ENCODE data around the gene GRK6.

GRK6 gene

GRCh38 chr5:177445917-177446199 lies 19.4 kb downstream of the GRK6 start:
- H3K36me3 ChIP-seq (ENCODE audit: insufficient read depth, low read length), result no peaks in the 10 kb centered on the region
- peaks cover 18% of the 10 kb centered on the region for H3K4me1 ChIP-seq (ENCODE audit: insufficient read depth, low read length)

GRCh38 chr5:177446200-177447065 lies 20.0 kb downstream of the GRK6 start, which contains the start of gene PRR7:
Gene PRR7 (plus strand): TSS chr5:177446814. CDS start chr5:177455068, 8,254 bp downstream.
- H3K9me3 ChIP-seq (ENCODE audit: control insufficient read depth, insufficient read depth, low read length), result no peaks in the 10 kb centered on the region
- H3K4me1 ChIP-seq (ENCODE audit: insufficient read depth, low read length), result peaks cover 18% of the 10 kb centered on the region
- H3K9ac ChIP-seq (ENCODE audit: low read depth, low read length), result peak within 1 kb of the TSS; percentile 67
- H3K36me3 ChIP-seq (ENCODE audit: insufficient read depth, low read length), result no peaks in the 10 kb centered on the region

More at GRCh38 chr5:177445917-177446199, 19.4 kb downstream of the GRK6 start:
- no peaks in the 10 kb centered on the region for H3K9me3 ChIP-seq (ENCODE audit: control insufficient read depth, insufficient read depth, low read length)
- H3K9ac ChIP-seq (ENCODE audit: low read depth, low read length), result peak overlapping the region; percentile 67

DNA sequence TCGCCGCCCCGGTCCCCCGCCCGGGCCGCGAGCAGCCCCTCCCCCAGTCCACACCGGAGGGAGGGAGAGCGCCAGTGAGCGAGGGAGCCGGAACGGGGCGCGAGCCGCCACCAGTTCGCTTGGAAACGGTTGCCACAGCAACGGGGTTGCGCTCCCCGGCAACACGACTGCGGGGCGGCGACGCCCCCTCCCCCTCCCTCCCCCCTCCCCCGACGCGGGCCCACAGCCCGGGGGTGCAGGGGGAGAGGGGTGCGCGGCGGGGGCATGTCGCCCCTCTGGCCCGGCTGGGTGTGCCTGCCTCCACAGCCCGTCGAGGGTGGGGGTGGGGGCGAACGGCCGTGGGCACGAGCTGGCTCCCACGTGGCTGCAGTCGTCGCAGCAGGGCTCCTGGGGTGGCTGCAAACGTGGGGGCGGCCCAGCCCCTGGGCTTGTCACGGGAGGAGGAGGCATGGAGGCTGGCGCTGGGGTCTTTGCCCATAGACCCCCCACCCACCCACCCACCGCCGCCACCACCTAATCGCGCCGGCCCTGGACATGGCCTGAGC lies 20.7 kb downstream of the GRK6 start:
- no peaks in the 10 kb centered on the region for H3K36me3 ChIP-seq (ENCODE audit: insufficient read depth, low read length)
- peaks cover 18% of the 10 kb centered on the region for H3K4me1 ChIP-seq (ENCODE audit: insufficient read depth, low read length)
- H3K9me3 ChIP-seq (ENCODE audit: control insufficient read depth, insufficient read depth, low read length), result no peaks in the 10 kb centered on the region
- peak overlapping the region; percentile 67; the same call in 1 of the 2 replicates for H3K9ac ChIP-seq (ENCODE audit: low read depth, low read length)

DNA sequence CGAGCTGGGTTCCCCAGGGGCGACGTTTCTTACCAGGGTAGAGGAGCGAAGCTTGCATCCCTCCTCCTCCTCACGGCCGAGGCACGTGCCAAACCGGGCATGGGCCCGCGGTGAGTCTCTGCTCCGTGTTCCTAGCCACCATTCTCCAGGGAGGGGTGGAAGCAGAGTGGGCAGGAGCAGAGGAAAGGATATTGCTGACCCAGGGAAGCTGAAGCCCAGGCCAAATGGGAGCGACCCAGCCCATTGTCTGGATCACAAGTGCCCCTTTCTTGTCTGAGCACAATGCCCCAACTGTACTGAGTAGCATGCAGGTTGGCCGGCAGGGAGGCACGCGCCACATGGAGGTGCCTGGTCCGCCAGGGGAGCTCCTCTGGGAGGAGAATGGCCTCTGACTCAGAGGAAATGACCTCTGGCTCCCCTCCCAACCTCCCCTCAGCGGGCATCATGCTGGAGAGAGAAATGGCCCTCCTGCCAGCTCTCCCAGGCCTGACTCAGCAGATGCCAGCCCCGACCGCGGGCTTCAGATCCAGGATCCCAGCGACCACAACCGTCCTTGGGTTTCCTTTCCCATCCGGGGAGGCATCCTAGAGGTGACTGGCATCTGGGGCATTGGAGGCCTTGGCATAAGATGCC lies 21.3 kb downstream of the GRK6 start:
- H3K9ac ChIP-seq (ENCODE audit: low read depth, low read length), result peak overlapping the region; percentile 19
- no peaks in the 10 kb centered on the region for H3K36me3 ChIP-seq (ENCODE audit: insufficient read depth, low read length)
- no peaks in the 10 kb centered on the region for H3K9me3 ChIP-seq (ENCODE audit: control insufficient read depth, insufficient read depth, low read length)
- peaks cover 24% of the 10 kb centered on the region for H3K4me1 ChIP-seq (ENCODE audit: insufficient read depth, low read length)

GRCh38 chr5:177448244-177448950 lies 21.9 kb downstream of the GRK6 start:
- Histone ChIP-seq H3K4me1 (ENCODE audit: insufficient read depth, low read length) (peaks cover 29% of the 10 kb centered on the region), H3K36me3 (ENCODE audit: insufficient read depth, low read length) (no peaks in the 10 kb centered on the region), H3K9ac (ENCODE audit: low read depth, low read length) (peak overlapping the region; percentile 19; the same call in 1 of the 2 replicates), H3K9me3 (ENCODE audit: control insufficient read depth, insufficient read depth, low read length) (no peaks in the 10 kb centered on the region)

GRCh38 chr5:177449140-177450061 lies 22.9 kb downstream of the GRK6 start:
- no peak overlapping the region for H3K9ac ChIP-seq (ENCODE audit: low read depth, low read length)
- H3K9me3 ChIP-seq (ENCODE audit: control insufficient read depth, insufficient read depth, low read length), result no peaks in the 10 kb centered on the region
- H3K36me3 ChIP-seq (ENCODE audit: insufficient read depth, low read length), result no peaks in the 10 kb centered on the region
- H3K4me1 ChIP-seq (ENCODE audit: insufficient read depth, low read length), result peaks cover 27% of the 10 kb centered on the region

DNA sequence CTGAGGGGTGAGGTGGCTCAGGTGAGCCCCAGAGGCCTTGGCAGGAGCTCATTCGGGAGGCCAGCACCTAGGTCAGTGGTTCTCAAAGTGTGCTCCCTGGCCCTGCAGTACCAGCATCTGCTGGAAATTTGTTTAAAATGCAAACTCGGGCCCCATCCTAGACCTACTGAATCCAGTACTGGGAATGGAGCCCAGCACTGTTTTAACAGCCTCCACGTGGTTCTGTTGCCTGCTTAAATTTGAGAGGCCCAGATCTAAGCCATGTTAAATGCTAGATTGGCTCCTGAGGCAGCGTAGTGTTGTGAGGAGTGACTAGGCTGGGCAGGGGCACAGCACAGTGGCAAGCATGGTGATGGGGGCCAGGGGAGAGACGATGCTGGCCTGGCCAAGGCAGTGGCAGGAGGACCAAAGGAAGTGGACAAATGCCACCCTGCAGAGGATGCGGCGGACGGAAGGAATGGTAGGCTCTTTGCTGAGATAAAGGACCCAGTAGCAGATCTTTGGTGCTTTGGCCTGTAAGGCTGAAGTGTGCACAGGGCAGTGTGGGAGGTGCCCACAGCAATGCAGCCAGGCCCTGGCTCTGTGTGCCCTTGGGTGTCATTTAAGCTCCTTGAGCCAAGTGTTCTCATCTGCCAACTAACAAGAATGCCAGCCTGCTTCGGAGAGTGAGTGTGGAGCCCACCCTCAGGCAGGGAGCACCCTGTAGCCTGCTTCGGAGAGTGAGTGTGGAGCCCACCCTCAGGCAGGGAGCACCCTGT lies 24.4 kb downstream of the GRK6 start:
- no peaks in the 10 kb centered on the region for H3K9me3 ChIP-seq (ENCODE audit: control insufficient read depth, insufficient read depth, low read length)
- H3K36me3 ChIP-seq (ENCODE audit: insufficient read depth, low read length), result no peaks in the 10 kb centered on the region
- H3K4me1 ChIP-seq (ENCODE audit: insufficient read depth, low read length), result peaks cover 17% of the 10 kb centered on the region
- H3K9ac ChIP-seq (ENCODE audit: low read depth, low read length), result no peak overlapping the region

- no peaks in the 10 kb centered on the region for H3K9me3 ChIP-seq (ENCODE audit: control insufficient read depth, insufficient read depth, low read length)
- H3K36me3 ChIP-seq (ENCODE audit: insufficient read depth, low read length), result no peaks in the 10 kb centered on the region
- H3K9ac ChIP-seq (ENCODE audit: low read depth, low read length), result no peak overlapping the region
- peaks cover 21% of the 10 kb centered on the region for H3K4me1 ChIP-seq (ENCODE audit: insufficient read depth, low read length)
These were observed 26.5 kb downstream of the GRK6 start for GRCh38 chr5:177452688-177453638.

GRCh38 chr5:177453852-177454396 lies 27.4 kb downstream of the GRK6 start:
- H3K9ac ChIP-seq (ENCODE audit: low read depth, low read length), result peak overlapping the region; percentile 62
- H3K4me1 ChIP-seq (ENCODE audit: insufficient read depth, low read length), result peaks cover 20% of the 10 kb centered on the region

DNA sequence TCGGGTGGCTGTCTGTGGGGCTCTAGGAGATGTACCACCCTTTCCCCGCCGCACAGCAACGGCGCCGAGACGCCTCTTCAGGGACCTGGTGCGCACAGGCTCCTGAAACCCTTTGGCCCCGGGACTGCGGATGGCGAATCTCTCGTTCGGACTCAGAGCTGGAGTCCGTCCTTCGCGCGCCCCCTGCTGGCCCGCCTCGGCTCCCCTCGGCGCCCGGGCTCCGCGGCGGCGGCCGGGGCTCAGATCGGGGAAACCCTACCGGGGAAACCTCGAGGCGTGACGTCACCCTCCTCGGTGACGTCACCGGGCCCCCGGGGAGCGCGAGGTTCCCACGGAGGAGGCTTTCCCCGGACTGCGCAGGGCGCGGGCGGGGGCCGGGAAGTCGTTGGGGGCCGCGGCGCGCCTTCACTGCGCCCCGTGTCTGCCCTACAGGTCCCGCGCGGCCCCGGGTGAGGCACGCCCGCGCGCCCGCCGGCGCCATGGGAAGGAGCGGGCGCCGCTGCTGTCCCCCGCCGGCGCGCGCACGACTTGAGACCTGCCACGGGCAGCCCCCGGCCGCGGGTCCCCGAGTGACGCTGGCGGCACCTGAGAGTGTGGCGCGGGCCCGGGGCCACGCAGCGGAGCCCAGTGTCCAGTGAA lies 28.0 kb downstream of the GRK6 start:
- no peaks in the 10 kb centered on the region for H3K36me3 ChIP-seq (ENCODE audit: insufficient read depth, low read length)
- no peaks in the 10 kb centered on the region for H3K9me3 ChIP-seq (ENCODE audit: control insufficient read depth, insufficient read depth, low read length)
- H3K4me1 ChIP-seq (ENCODE audit: insufficient read depth, low read length), result peaks cover 17% of the 10 kb centered on the region
- H3K9ac ChIP-seq (ENCODE audit: low read depth, low read length), result peak overlapping the region; percentile 62

More at GRCh38 chr5:177453852-177454396, 27.4 kb downstream of the GRK6 start:
- H3K36me3 ChIP-seq (ENCODE audit: insufficient read depth, low read length), result no peaks in the 10 kb centered on the region
- H3K9me3 ChIP-seq (ENCODE audit: control insufficient read depth, insufficient read depth, low read length), result no peaks in the 10 kb centered on the region

DNA sequence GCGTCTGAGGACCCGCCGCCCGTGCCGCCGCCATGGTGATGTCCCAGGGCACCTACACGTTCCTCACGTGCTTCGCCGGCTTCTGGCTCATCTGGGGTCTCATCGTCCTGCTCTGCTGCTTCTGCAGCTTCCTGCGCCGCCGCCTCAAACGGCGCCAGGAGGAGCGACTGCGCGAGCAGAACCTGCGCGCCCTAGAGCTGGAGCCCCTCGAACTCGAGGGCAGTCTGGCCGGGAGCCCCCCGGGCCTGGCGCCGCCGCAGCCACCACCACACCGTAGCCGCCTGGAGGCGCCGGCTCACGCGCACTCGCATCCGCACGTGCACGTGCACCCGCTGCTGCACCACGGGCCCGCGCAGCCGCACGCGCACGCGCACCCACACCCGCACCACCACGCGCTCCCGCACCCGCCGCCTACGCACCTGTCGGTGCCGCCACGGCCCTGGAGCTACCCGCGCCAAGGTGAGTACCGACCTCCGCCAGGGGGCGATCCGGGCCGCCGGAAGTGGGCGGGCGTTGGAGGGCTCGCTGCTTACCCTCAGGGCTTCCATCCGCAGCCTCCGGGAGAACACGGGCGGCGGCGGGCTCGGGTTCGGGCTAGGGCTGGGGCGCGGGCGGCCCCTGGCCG lies 28.7 kb downstream of the GRK6 start:
- H3K9me3 ChIP-seq (ENCODE audit: control insufficient read depth, insufficient read depth, low read length), result no peaks in the 10 kb centered on the region
- H3K9ac ChIP-seq (ENCODE audit: low read depth, low read length), result peak overlapping the region; percentile 62
- H3K36me3 ChIP-seq (ENCODE audit: insufficient read depth, low read length), result no peaks in the 10 kb centered on the region
- H3K4me1 ChIP-seq (ENCODE audit: insufficient read depth, low read length), result peaks cover 17% of the 10 kb centered on the region
